K562 (cell line): ENCODE data around the gene MYO1A. TPM values are rescaled to one million over a fixed set of nuclear protein-coding genes. Genes with fewer than 3 reads are reported as not detected.

Experiments used
- ARHGAP35 ChIP-seq: fragments of 450-650 bp; IDR thresholded peaks from 2 replicates; pipeline ENCODE4 v1.6.1; 2018; ENCODE audit not compliant: partially characterized antibody
- EP400 ChIP-seq: fragments of 450-650 bp; IDR thresholded peaks from 2 replicates; pipeline ENCODE4 v1.6.1; 2017; ENCODE audit warnings: antibody characterized with exemption, mild to moderate bottlenecking, moderate library complexity
- GTF2E2 ChIP-seq: fragments of 200-800 bp; sonication (Bioruptor generic); IDR thresholded peaks from 2 replicates; pipeline ENCODE4 v1.6.1; 2016; ENCODE audit warnings: missing genetic modification characterization, missing compliant biosample characterization
- KDM2B ChIP-seq: fragments of 250-450 bp; sonication (Bioruptor Pico); IDR thresholded peaks from 2 replicates; pipeline ENCODE4 v1.8.0; 2021; ENCODE audit warnings: mild to moderate bottlenecking, moderate library complexity
- L3MBTL2 ChIP-seq: fragments of 450-650 bp; IDR thresholded peaks from 2 replicates; pipeline ENCODE4 v1.6.1; 2016; ENCODE audit warnings: mild to moderate bottlenecking, moderate library complexity
- MEIS2 ChIP-seq: fragments of 450-650 bp; IDR thresholded peaks from 2 replicates; pipeline ENCODE4 v1.6.1; 2014; ENCODE audit warnings: mild to moderate bottlenecking; ENCODE audit not compliant: partially characterized antibody
- MNT ChIP-seq, 2 experiments: fragments of 450-650 bp; conservative IDR thresholded peaks; 2 replicates each; pipeline ENCODE4 v1.6.1; 2017; ENCODE audit warnings: mild to moderate bottlenecking in 2 of 2, moderate library complexity in 2 of 2
- NRF1 ChIP-seq, 2 experiments: fragments of 450-650 bp; IDR thresholded peaks in 1 of 2; conservative IDR thresholded peaks in 1 of 2; 2 replicates each; pipeline ENCODE4 v1.6.1; 2014; ENCODE audit warnings: mild to moderate bottlenecking in 2 of 2
- POLR2AphosphoS2 ChIP-seq: IDR thresholded peaks from 2 replicates; pipeline ENCODE4 v1.6.1; 2012; ENCODE audit warnings: low read length, improper control_type of control experiment
- RBM22 ChIP-seq: fragments of 200-400 bp; formaldehyde crosslinking; IDR thresholded peaks from 2 replicates; pipeline ENCODE4 v1.6.1; 2018; ENCODE audit warnings: low read length, low read depth; ENCODE audit not compliant: poor library complexity, severe bottlenecking
- REST ChIP-seq, 2 experiments: fragments of 450-650 bp; formaldehyde crosslinking in 1 of 2; IDR thresholded peaks; 2 replicates each; pipeline versions ENCODE4 v1.4.0 to v1.6.1; 2014 to 2020; ENCODE audit warnings: mild to moderate bottlenecking in 2 of 2, borderline replicate concordance in 1 of 2, low read depth in 1 of 2
- SMAD1 ChIP-seq: fragments of 150-350 bp; IDR thresholded peaks from 2 replicates; pipeline ENCODE4 v1.6.1; 2014; ENCODE audit warnings: low read length, low read depth; ENCODE audit not compliant: partially characterized antibody
- SMARCE1 ChIP-seq: fragments of 450-650 bp; IDR thresholded peaks from 2 replicates; pipeline ENCODE4 v1.7.1; 2016; ENCODE audit warnings: mild to moderate bottlenecking
- ZBTB5 ChIP-seq: fragments of 450-650 bp; IDR thresholded peaks from 2 replicates; pipeline ENCODE4 v1.6.1; 2017; ENCODE audit warnings: antibody characterized with exemption
- ZNF121 ChIP-seq: sonication (generic); formaldehyde crosslinking; conservative IDR thresholded peaks from 2 replicates; pipeline ENCODE4 v1.8.0; 2022; ENCODE audit warnings: missing genetic modification reagents
- polyA plus RNA-seq, 8 experiments: library from polyadenylated mRNA; depleted of rRNA in 4 of 8; stranded (reverse) in 5 of 8; unstranded in 3 of 8; fragments of >200 nt; fragmentation: Nextera tagmentation in 2 of 8; fragmentation: Illumina TruSeq in 1 of 8; extraction: Ambion mirVana in 2 of 8; extraction: Trizol in 1 of 8; gene quantifications; 2 replicates each; pipeline versions ENCODE4 v1.2.1 to v1.2.3, GENCODE V29; 2011 to 2014; ENCODE audit warnings: inconsistent platforms in 1 of 8, missing spikeins in 1 of 8
- total RNA-seq, 7 experiments: library from RNA; depleted of rRNA in 6 of 7; stranded (reverse); fragments of >200 nt in 6 of 7; fragmentation: Illumina TruSeq in 2 of 7; extraction: Trizol in 2 of 7; gene quantifications; 2 replicates each; pipeline versions ENCODE4 v1.2.1 to v1.2.3, GENCODE V29; 2011 to 2021; ENCODE audit warnings: low replicate concordance in 1 of 7

Gene MYO1A
- total and polyA plus RNA-seq, 9 of the 15 experiments (the other 6 are each of a cell fraction or from before 2014, with no cell fraction given): 0.03 to 0.29 (median 0.14) TPM; not detected in 2

GRCh38 chr12:56991319-56992246 is 58.3 kb downstream of the MYO1A start (continued):
- 0 out of 2 replicates have a peak, but pooled peaks have one; percentile 37 for TF ChIP-seq SMARCE1
- 0 out of 2 replicates have a peak, but pooled peaks have one; percentile 31 for TF ChIP-seq EP400
- TF ChIP-seq SMAD1: no peak
- TF ChIP-seq KDM2B (CRISPR knock-in tag): no peak
- TF ChIP-seq RBM22: no peak
- no peak for TF ChIP-seq NRF1 (conservative IDR thresholded peaks at IDR 0.05 in 1 of 2, IDR thresholded peaks at IDR 0.05 in 1 of 2)
- TF ChIP-seq ZNF121 (CRISPR knock-in tag): no peak
- TF ChIP-seq MNT (conservative IDR thresholded peaks at IDR 0.05): peak in 1 of 2 experiments; percentile 43; a peak in 1 of 4 replicates
- no peak for TF ChIP-seq ZBTB5
- TF ChIP-seq GTF2E2 (tag): no peak
- TF ChIP-seq ARHGAP35: no peak
- no peak for TF ChIP-seq MEIS2
- 0 out of 2 replicates have a peak, but pooled peaks have one; percentile 7 for TF ChIP-seq L3MBTL2
- no peak for TF ChIP-seq POLR2AphosphoS2
- no peak for TF ChIP-seq REST (IDR thresholded peaks at IDR 0.05; ENCODE audit: borderline replicate concordance)
- no peak for TF ChIP-seq REST (CRISPR knock-in tag; IDR thresholded peaks at IDR 0.05; ENCODE audit: low read depth)
